LNCaP clone FGC (cell line): ENCODE measurements around the gene SLC45A1.

Experiments
- DNase-seq: peaks from one replicate; pipeline ENCODE4 v3.0.0-alpha.2; 2011; ENCODE audit warnings: low read depth
- H3K4me3 ChIP-seq: 2 replicates; pipeline ENCODE4 v1.5.1; 2011; ENCODE audit warnings: mild to moderate bottlenecking, low read depth, low read length, control low read depth
- TF ChIP-seq, protein P1 (sequence below): IDR thresholded peaks from 2 replicates; pipeline ENCODE4 v1.5.1; 2012; ENCODE audit warnings: mild to moderate bottlenecking; ENCODE audit not compliant: control insufficient read depth, insufficient read depth; ENCODE audit errors: extremely low read depth

The SLC45A1 gene

DNA sequence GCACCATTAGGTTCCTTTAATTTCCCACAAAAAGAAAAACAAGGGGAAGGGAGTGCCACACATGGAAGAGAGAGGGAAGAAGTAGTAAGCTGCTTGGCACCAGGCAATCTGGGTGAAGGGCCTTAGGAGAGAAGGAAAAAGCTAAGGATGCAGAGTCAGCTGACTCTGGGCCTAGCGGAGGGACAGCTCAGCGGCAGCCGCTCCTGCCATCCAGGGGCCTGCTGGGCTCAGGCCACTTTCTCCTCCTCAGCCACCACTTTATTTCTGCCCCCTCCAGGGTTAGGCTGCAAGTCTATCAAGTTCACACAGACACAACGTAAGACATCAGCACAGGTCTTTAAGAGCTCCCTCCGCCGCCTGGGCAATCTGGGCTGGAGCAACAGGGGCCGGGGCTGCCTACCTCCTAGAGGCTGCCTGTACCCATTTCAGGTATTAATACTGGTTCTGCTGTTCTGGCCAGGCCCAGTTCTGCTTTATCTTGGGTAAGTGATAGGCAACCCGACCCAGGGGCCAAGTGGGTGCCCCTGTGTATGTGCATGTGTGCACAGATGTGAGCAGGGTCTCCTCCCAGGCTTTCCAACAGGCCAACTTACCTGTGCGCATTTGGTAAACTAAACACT, 53.6 kb downstream of the SLC45A1 start:
- TF ChIP-seq, protein P1, sequence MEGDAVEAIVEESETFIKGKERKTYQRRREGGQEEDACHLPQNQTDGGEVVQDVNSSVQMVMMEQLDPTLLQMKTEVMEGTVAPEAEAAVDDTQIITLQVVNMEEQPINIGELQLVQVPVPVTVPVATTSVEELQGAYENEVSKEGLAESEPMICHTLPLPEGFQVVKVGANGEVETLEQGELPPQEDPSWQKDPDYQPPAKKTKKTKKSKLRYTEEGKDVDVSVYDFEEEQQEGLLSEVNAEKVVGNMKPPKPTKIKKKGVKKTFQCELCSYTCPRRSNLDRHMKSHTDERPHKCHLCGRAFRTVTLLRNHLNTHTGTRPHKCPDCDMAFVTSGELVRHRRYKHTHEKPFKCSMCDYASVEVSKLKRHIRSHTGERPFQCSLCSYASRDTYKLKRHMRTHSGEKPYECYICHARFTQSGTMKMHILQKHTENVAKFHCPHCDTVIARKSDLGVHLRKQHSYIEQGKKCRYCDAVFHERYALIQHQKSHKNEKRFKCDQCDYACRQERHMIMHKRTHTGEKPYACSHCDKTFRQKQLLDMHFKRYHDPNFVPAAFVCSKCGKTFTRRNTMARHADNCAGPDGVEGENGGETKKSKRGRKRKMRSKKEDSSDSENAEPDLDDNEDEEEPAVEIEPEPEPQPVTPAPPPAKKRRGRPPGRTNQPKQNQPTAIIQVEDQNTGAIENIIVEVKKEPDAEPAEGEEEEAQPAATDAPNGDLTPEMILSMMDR, result no peak
- DNase-seq, result no peak
- H3K4me3 ChIP-seq, result no peak overlapping the region

DNA sequence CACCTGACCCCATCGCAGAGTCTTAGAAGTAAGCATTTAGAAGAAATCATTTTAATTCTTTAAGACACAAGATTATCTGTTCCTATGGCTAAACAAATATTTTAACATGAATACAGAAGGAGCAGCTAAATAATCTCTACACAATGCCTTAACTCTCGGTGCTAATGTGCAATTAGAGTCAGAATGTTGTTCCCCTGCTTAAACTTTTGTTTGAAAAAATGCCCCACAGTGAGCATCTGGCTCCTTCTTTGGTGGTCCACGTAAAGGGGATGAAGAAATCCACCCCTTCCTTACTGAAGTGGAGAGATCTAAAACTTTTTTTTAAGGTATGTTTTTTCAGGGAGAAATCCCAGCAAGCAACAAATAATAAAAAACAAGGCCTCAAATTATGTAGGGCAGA, 55.2 kb downstream of the SLC45A1 start:
- DNase-seq, result no peak
- no peak overlapping the region for H3K4me3 ChIP-seq
- TF ChIP-seq, protein P1, result no peak

DNA sequence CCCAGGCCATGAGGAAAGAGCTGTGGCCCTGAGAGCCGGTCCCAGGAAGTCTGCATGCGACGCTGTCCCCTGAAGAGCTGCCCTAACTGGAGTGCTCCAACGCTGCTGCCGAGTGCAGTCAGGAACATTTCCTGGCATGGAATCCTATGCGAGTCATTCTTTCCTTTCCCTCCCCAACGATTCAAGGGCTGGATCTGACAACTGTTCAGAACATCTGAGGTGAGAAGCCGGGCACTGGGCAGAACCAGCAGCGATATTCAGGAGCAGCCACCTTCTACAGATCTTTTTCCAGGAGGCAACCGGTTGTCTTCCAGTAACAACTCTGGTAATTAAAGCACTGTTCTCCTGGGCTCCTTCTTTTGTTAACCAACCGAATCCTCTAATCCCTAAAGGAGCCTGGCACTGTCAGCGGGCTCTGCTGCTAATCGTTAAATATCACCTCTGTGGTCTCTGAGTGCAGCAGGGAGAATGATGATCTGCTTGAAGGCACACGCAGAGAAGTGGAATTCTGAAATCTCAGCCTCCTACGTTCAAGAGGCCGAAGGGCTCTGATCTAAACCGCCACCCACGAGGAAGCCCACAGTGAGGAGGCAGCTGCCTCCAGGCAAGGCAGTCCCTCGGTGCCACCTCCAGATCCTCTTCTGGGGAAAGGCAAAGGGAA, 55.8 kb downstream of the SLC45A1 start:
- DNase-seq, result no peak
- H3K4me3 ChIP-seq, result no peak overlapping the region
- TF ChIP-seq, protein P1, result no peak

DNA sequence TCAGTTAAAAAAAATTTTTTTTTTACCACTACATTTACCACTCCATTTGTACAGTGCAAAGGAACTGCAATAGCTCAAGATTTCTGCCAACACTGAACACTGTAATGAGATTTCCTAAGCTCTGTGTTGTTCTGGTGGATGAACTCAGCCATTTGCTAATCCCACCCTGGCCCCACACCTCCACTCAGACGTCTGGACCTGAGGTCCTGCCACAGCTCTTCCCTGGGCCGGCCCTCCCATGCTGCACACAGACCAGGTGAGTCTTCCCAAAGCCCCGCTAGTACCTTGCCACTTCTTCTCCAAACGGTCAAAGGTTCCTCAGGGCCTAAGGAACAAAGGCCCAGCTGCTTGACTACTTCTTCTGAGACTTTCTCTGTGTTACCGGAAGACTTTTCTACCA, 56.4 kb downstream of the SLC45A1 start:
- TF ChIP-seq, protein P1, result no peak
- no peak overlapping the region for H3K4me3 ChIP-seq
- no peak for DNase-seq

DNA sequence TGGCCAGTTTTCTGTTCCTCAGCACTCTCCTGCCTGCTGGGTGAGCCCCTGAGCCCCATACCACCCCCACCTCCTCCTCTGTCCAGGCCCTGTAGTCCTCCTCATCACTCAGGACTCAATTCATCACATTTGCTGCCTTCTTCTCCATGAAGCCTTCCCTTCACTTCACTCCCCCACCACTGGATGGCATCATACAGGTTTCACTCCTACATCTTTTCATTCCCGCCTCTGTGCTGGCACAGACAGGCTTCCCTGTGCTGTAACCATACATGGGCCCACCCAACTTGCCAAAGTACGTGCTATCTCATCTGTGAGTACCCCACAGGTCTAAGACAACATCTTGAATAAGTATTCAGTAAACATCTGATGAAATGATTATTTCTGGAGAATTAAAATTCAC, 56.9 kb downstream of the SLC45A1 start:
- DNase-seq, result no peak
- TF ChIP-seq, protein P1, result peak; percentile 17; the same call in 1 of the 2 replicates
- no peak overlapping the region for H3K4me3 ChIP-seq

DNA sequence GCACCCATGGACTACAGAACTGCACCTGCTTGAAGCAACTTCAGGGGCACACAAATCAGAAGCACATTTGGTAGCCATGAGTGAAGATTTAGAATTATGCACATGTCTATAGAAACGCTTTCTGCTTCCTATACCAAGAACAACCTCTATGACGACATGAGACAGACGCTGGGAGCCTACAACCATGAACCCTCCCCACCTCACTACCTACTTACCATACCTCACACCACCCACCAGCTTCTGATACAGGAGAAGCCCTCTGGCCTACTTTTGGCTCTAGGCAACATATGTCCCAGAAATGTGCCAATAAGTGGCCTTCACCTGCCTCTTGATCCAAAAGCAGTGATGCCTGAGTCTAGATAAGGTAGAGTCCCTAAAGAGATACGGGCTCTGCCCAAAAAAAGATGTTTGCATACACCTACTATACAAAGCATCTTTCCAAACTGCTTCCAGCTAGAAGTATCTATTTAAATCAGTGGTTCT, 58.5 kb downstream of the SLC45A1 start:
- DNase-seq, result no peak
- no peak overlapping the region for H3K4me3 ChIP-seq
- TF ChIP-seq, protein P1, result no peak

DNA sequence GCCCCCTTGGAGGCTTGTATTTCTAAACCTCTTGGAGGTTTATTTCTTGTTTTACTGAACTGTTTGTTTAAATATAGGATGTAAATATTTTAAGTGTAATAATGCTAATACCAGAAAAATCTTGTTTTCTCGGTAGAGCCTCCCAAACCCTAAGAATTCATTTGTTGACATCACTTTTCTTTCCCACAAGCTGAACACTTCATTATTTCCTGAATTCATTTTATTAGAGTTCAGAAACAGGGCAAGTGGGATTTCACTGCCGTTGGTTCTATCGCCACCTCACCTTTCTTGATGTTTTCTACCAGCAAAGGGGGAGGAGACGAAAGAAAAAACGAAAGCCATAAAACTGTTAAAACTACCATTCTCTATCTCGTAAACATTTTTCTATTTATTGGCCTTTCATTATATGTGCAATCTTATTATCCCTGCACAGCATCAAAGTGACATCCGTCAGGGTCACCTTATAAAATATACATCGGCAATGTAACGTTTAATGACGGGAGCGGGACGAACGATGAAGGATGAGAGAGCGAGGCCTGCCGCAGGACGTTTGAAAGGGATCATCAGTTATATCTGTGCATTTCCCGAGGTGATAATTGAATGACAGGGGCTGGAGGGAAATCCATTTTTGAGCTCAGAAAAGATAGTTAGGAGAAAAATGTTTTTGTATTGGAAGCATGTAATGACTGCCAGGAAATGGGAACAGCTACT, 59.5 kb downstream of the SLC45A1 start:
- no peak for DNase-seq
- TF ChIP-seq, protein P1, result no peak
- H3K4me3 ChIP-seq, result no peak overlapping the region
